HL-60 (cell line): Measurements from ENCODE around the gene LEMD2.

Experiments
- CTCF ChIP-seq: IDR thresholded peaks from one replicate; pipeline ENCODE4 v1.5.1; 2011; ENCODE audit warnings: low read length, control low read depth, inconsistent platforms; ENCODE audit not compliant: insufficient read depth
- POLR2AphosphoS5 ChIP-seq: IDR thresholded peaks from 2 replicates; pipeline ENCODE4 v1.6.1; 2012; ENCODE audit warnings: low read depth
- TF ChIP-seq, protein P1 (sequence below): IDR thresholded peaks from 2 replicates; pipeline ENCODE4 v1.6.1; 2012; ENCODE audit warnings: low read depth; ENCODE audit not compliant: insufficient replicate concordance

GRCh38 chr6:33725891-33726673 is 62.8 kb downstream of the LEMD2 start:
- TF ChIP-seq CTCF: no peak
- TF ChIP-seq, protein P1, sequence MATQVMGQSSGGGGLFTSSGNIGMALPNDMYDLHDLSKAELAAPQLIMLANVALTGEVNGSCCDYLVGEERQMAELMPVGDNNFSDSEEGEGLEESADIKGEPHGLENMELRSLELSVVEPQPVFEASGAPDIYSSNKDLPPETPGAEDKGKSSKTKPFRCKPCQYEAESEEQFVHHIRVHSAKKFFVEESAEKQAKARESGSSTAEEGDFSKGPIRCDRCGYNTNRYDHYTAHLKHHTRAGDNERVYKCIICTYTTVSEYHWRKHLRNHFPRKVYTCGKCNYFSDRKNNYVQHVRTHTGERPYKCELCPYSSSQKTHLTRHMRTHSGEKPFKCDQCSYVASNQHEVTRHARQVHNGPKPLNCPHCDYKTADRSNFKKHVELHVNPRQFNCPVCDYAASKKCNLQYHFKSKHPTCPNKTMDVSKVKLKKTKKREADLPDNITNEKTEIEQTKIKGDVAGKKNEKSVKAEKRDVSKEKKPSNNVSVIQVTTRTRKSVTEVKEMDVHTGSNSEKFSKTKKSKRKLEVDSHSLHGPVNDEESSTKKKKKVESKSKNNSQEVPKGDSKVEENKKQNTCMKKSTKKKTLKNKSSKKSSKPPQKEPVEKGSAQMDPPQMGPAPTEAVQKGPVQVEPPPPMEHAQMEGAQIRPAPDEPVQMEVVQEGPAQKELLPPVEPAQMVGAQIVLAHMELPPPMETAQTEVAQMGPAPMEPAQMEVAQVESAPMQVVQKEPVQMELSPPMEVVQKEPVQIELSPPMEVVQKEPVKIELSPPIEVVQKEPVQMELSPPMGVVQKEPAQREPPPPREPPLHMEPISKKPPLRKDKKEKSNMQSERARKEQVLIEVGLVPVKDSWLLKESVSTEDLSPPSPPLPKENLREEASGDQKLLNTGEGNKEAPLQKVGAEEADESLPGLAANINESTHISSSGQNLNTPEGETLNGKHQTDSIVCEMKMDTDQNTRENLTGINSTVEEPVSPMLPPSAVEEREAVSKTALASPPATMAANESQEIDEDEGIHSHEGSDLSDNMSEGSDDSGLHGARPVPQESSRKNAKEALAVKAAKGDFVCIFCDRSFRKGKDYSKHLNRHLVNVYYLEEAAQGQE: no peak
- TF ChIP-seq POLR2AphosphoS5: no peak
